Muscle layer of colon (tissue), 2 donors: ENCODE data around the gene DLG3.
"Not testable (repeated sequence)": the region's sequence is repeated elsewhere in the genome, so short reads cannot be mapped to it uniquely, and the experiment has no call there.

Experiments used
- H3K27ac ChIP-seq: one replicate; pipeline ENCODE4 v1.7.0; 2013; ENCODE audit warnings: low read depth, mild to moderate bottlenecking, low read length, moderate library complexity
- H3K27me3 ChIP-seq, 2 donors: one replicate each; pipeline ENCODE4 v1.7.0; 2013; ENCODE audit warnings: low read length in 2 of 2, mild to moderate bottlenecking in 2 of 2; ENCODE audit not compliant: insufficient read depth in 2 of 2, control insufficient read depth in 1 of 2
- H3K36me3 ChIP-seq: one replicate; pipeline ENCODE4 v1.7.0; 2013; ENCODE audit warnings: mild to moderate bottlenecking, low read length; ENCODE audit not compliant: insufficient read depth
- H3K4me1 ChIP-seq: one replicate; pipeline ENCODE4 v1.7.0; 2013; ENCODE audit warnings: mild to moderate bottlenecking, low read length; ENCODE audit not compliant: insufficient read depth
- H3K4me3 ChIP-seq, 2 donors: one replicate each; pipeline ENCODE4 v1.7.0; 2013; ENCODE audit warnings: low read length in 2 of 2, low read depth in 1 of 2, mild to moderate bottlenecking in 1 of 2, moderate library complexity in 1 of 2
- H3K9ac ChIP-seq: one replicate; pipeline ENCODE4 v1.7.0; 2013; ENCODE audit warnings: low read length
- H3K9me3 ChIP-seq: one replicate; pipeline ENCODE4 v1.7.0; 2013; ENCODE audit warnings: mild to moderate bottlenecking, low read length
- donor health status: abdominal sarcoma.
- donor health status: Adenocarcinoma of cecum.

Gene DLG3

GRCh38 chrX:70444326-70444945 lies at the start of gene DLG3:
DLG3 (plus strand) TSS chrX:70444835; CDS start chrX:70445202, 367 bp downstream.
- Histone ChIP-seq H3K27ac (no peak within 1 kb of the TSS), H3K9me3 (no peaks in the 10 kb centered on the region), H3K27me3 (peaks cover 8 to 45% of the 10 kb centered on the region in 2 donors), H3K4me1 (no peaks in the 10 kb centered on the region), H3K36me3 (no peaks in the 10 kb centered on the region), H3K4me3 (no peak within 1 kb of the TSS), H3K9ac (no peak within 1 kb of the TSS)

GRCh38 chrX:70398899-70399298 lies 45.7 kb upstream of the DLG3 start:
- H3K9me3 ChIP-seq, result no peaks in the 10 kb centered on the region
- no peak overlapping the region for H3K27ac ChIP-seq

GRCh38 chrX:70400181-70400580 lies 44.5 kb upstream of the DLG3 start:
- not testable (repeated sequence) for H3K36me3 ChIP-seq, H3K9me3 ChIP-seq, H3K27ac ChIP-seq, H3K4me1 ChIP-seq, H3K9ac ChIP-seq, H3K4me3 ChIP-seq, H3K27me3 ChIP-seq

More at GRCh38 chrX:70398899-70399298, 45.7 kb upstream of the DLG3 start:
- no peaks in the 10 kb centered on the region for H3K36me3 ChIP-seq
- no peaks in the 10 kb centered on the region for H3K4me1 ChIP-seq
- H3K4me3 ChIP-seq, result no peak overlapping the region
- no peaks in the 10 kb centered on the region for H3K27me3 ChIP-seq
- no peak overlapping the region for H3K9ac ChIP-seq

- no peak overlapping the region for H3K27ac ChIP-seq
- no peak overlapping the region for H3K4me3 ChIP-seq
- H3K9ac ChIP-seq, result no peak overlapping the region
- H3K27me3 ChIP-seq, result peaks cover 0 to 8% of the 10 kb centered on the region in 2 donors
- no peaks in the 10 kb centered on the region for H3K36me3 ChIP-seq
- H3K4me1 ChIP-seq, result no peaks in the 10 kb centered on the region
- H3K9me3 ChIP-seq, result no peaks in the 10 kb centered on the region
Observed at GRCh38 chrX:70402721-70403120, 41.9 kb upstream of the DLG3 start.

- Histone ChIP-seq H3K9ac (no peak overlapping the region), H3K4me3 (no peak overlapping the region), H3K27me3 (peaks cover 0 to 8% of the 10 kb centered on the region in 2 donors), H3K36me3 (no peaks in the 10 kb centered on the region), H3K4me1 (no peaks in the 10 kb centered on the region), H3K9me3 (no peaks in the 10 kb centered on the region), H3K27ac (no peak overlapping the region)
Observed at GRCh38 chrX:70405003-70405402, 39.6 kb upstream of the DLG3 start.

- Histone ChIP-seq H3K4me3 (no peak overlapping the region), H3K27ac (no peak overlapping the region), H3K9ac (no peak overlapping the region), H3K9me3 (no peaks in the 10 kb centered on the region), H3K27me3 (peaks cover 0 to 4% of the 10 kb centered on the region in 2 donors), H3K36me3 (no peaks in the 10 kb centered on the region), H3K4me1 (no peaks in the 10 kb centered on the region)
Observed at GRCh38 chrX:70410921-70411320, 33.7 kb upstream of the DLG3 start.

GRCh38 chrX:70411475-70411874 lies 33.2 kb upstream of the DLG3 start:
- Histone ChIP-seq H3K9me3 (no peaks in the 10 kb centered on the region), H3K36me3 (no peaks in the 10 kb centered on the region), H3K27ac (no peak overlapping the region), H3K9ac (no peak overlapping the region), H3K27me3 (peaks cover 0 to under 1% of the 10 kb centered on the region in 2 donors), H3K4me1 (no peaks in the 10 kb centered on the region), H3K4me3 (no peak overlapping the region)

- Histone ChIP-seq H3K9ac (no peak overlapping the region), H3K4me1 (no peaks in the 10 kb centered on the region), H3K36me3 (no peaks in the 10 kb centered on the region), H3K9me3 (no peaks in the 10 kb centered on the region), H3K4me3 (no peak overlapping the region), H3K27me3 (peaks cover 5 to 18% of the 10 kb centered on the region in 2 donors), H3K27ac (no peak overlapping the region)
Observed at GRCh38 chrX:70421618-70422017, 23.0 kb upstream of the DLG3 start.

- H3K27me3 ChIP-seq, result peaks cover 5 to 18% of the 10 kb centered on the region in 2 donors
- H3K4me1 ChIP-seq, result no peaks in the 10 kb centered on the region
- H3K4me3 ChIP-seq, result no peak within 1 kb of the TSS
- no peaks in the 10 kb centered on the region for H3K9me3 ChIP-seq
- no peak within 1 kb of the TSS for H3K9ac ChIP-seq
- no peaks in the 10 kb centered on the region for H3K36me3 ChIP-seq
- no peak within 1 kb of the TSS for H3K27ac ChIP-seq
Observed at GRCh38 chrX:70422851-70423341, 21.7 kb upstream of the DLG3 start, which contains the start of gene GDPD2. GDPD2 (plus strand) TSS chrX:70423314; CDS start chrX:70424985, 1,671 bp downstream.

- Histone ChIP-seq H3K27me3 (peaks cover 5 to 18% of the 10 kb centered on the region in 2 donors), H3K36me3 (no peaks in the 10 kb centered on the region), H3K4me1 (no peaks in the 10 kb centered on the region), H3K9me3 (no peaks in the 10 kb centered on the region), H3K9ac (no peak overlapping the region), H3K27ac (no peak overlapping the region), H3K4me3 (no peak overlapping the region)
Observed at GRCh38 chrX:70423936-70424675, 20.5 kb upstream of the DLG3 start.

GRCh38 chrX:70424801-70425200 lies 19.8 kb upstream of the DLG3 start:
- peaks cover 0 to 13% of the 10 kb centered on the region in 2 donors for H3K27me3 ChIP-seq
- H3K27ac ChIP-seq, result no peak overlapping the region

More at GRCh38 chrX:70424801-70425200, 19.8 kb upstream of the DLG3 start:
- H3K9ac ChIP-seq, result no peak overlapping the region
- H3K9me3 ChIP-seq, result no peaks in the 10 kb centered on the region
- H3K36me3 ChIP-seq, result no peaks in the 10 kb centered on the region
- no peaks in the 10 kb centered on the region for H3K4me1 ChIP-seq
- H3K4me3 ChIP-seq, result no peak overlapping the region
